H7 (cell line): ENCODE measurements around the gene B3GALNT2. TPM values are rescaled to one million over a fixed set of nuclear protein-coding genes. Genes with fewer than 3 reads are reported as not detected.
"Not testable (repeated sequence)": the region's sequence is repeated elsewhere in the genome, so short reads cannot be mapped to it uniquely, and the experiment has no call there.

Source experiments
- DNase-seq: peaks from one replicate; pipeline ENCODE4 v3.0.0; 2012
- H3K27me3 ChIP-seq: 2 replicates; pipeline ENCODE4 v1.6.0; 2011; ENCODE audit warnings: mild to moderate bottlenecking, low read length; ENCODE audit not compliant: control insufficient read depth, insufficient read depth
- H3K36me3 ChIP-seq: replicated peaks from 2 replicates; pipeline ENCODE4 v1.5.1; 2011; ENCODE audit warnings: low read length; ENCODE audit not compliant: control insufficient read depth, insufficient read depth
- H3K4me3 ChIP-seq: 2 replicates; pipeline ENCODE4 v1.5.1; 2011; ENCODE audit warnings: low read depth, mild to moderate bottlenecking, control low read depth, low read length, moderate library complexity; ENCODE audit not compliant: insufficient read depth
- total RNA-seq: library from RNA; depleted of rRNA; stranded (reverse); fragments of >200 nt; shearing (Covaris generic); gene quantifications from 2 replicates; pipeline ENCODE4 v1.2.3, GENCODE V29; 2014

The B3GALNT2 gene
- total RNA-seq, 1 experiment from 2014 or later = 39.5 TPM

DNA sequence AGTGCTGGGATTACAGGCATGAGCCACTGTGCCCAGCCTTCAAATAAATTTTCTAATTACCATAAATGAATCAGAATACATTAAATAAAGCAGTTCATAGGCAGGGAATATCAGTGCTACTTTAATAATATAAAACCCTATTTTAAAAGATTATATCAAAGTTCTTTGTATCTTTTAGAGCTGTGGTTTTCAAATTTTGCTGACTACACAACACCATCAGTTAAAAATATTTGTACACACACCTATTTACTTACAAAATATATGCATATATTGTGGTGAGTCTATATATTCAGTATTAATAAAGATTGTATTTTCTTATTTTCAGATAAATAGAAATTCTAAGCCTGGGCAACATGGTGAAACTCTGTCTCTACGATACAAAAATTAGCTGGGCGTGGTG is 18.7 kb downstream of the B3GALNT2 start:
- Histone ChIP-seq H3K4me3 (no peak overlapping the region), H3K36me3 (peaks cover 10% of the 10 kb centered on the region), H3K27me3 (no peaks in the 10 kb centered on the region)
- no peak for DNase-seq

DNA sequence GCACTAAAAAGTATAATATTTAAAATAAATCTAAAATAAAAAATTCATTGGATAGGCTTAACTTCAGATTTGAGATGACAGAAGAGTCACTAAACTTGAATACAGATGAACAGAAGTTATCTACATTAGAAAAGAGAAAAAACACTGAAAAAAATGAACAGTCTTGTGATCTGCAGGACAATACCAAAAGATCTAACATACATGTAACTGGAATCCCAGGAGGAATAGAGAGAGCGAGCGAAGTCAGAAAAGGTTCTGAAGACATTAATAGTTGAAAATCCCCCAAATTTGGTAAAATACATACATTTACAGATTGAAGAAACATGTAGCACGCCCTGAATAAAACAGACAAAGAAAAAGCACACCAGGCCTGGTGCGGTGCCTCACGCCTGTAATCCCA is 21.2 kb downstream of the B3GALNT2 start:
- H3K4me3 ChIP-seq = no peak overlapping the region
- DNase-seq = no peak
- peaks cover 13% of the 10 kb centered on the region for H3K36me3 ChIP-seq
- no peaks in the 10 kb centered on the region for H3K27me3 ChIP-seq

DNA sequence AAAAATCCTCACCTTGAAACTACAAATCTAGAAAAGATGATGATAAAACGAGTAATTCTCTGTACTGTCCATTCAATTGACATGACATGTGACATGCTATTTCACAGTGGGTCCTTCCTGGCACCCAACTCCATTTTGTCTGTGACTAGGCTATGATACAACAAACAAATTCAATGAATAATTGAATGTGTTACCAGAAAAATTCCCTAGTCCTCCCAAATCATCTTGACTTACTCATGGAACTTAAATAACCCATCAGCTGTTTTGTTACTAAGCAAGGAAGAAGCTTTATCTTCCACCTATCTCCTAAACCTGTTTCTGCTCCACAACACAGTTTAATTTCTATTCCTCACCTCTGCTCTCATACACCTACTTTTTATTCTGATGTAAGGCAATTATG is 30.4 kb downstream of the B3GALNT2 start:
- Histone ChIP-seq H3K4me3 (no peak overlapping the region), H3K27me3 (no peaks in the 10 kb centered on the region), H3K36me3 (peaks cover 5% of the 10 kb centered on the region)
- DNase-seq = no peak

DNA sequence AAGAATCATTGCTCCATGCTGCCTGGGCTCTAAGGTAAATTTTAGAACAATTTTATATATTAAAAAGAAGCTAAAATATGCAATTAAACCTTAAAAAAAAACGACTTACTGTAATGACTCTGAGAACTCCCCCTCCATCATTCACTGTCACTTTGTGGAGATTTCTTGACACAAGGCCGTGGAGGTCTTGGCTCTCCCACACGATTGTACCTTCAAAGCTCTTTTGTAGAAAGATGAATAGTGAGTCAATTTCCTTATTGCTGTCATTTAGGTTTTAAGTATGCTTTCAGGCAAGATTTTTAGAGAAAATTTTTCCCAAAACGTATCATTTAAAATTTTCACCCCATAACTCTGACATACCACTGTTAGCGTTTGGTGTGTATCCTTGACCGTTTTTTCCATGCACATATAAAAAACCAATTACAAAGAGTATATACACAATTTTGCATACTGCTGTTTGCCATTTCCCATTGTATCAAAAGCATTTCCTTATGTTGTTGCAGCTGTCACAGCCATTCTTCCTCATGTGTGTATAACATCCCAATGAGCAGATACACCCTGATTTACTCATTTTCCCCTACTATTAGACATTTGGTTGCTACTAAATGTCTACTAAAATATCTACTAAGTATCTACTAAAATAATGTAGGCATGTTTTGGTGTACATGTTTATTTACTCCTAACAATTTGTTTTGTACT is 33.4 kb downstream of the B3GALNT2 start:
- H3K27me3 ChIP-seq = no peaks in the 10 kb centered on the region
- peaks cover 2% of the 10 kb centered on the region for H3K36me3 ChIP-seq
- no peak for DNase-seq
- H3K4me3 ChIP-seq = no peak overlapping the region

DNA sequence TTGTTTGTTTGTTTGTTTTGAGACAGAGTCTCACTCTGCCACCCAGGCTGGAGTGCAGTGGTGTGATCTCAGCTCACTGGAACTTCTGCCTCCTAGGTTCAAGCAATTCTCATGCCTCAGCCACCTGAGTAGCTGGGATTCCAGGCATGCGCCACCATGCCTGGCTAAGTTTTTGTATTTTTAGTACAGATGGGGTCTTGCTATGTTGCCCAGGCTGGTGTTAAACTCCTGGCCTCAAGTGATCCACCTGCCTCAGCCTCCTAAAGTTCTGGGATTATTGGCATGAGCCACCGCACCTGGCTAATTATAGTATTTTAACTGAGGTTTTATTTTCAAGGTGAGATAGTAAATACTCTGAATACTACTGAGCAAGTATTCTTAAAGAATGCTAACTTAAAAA is 34.4 kb downstream of the B3GALNT2 start:
- not testable (repeated sequence) for H3K4me3 ChIP-seq, DNase-seq, H3K27me3 ChIP-seq, H3K36me3 ChIP-seq

DNA sequence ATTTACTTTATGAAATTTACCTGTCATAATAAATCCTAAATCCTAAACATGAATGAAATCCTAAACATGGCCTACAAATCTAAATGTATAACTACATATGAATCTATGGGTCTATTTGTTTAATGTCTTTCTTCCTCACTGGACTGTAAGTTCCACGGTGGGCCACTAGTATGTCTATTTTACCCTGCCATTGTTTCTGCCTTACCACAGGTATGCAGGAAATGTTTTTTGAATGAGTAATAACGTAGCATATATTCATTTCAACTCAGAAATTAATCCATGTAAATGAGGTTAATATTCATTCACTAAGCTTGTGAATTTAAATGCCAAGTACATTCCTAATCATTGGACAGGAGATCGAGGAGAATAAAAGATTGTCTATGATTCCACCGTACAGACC is 35.3 kb downstream of the B3GALNT2 start:
- DNase-seq = no peak
- H3K36me3 ChIP-seq = no peaks in the 10 kb centered on the region; the same call in 1 of the 2 replicates
- no peak overlapping the region for H3K4me3 ChIP-seq
- H3K27me3 ChIP-seq = no peaks in the 10 kb centered on the region

DNA sequence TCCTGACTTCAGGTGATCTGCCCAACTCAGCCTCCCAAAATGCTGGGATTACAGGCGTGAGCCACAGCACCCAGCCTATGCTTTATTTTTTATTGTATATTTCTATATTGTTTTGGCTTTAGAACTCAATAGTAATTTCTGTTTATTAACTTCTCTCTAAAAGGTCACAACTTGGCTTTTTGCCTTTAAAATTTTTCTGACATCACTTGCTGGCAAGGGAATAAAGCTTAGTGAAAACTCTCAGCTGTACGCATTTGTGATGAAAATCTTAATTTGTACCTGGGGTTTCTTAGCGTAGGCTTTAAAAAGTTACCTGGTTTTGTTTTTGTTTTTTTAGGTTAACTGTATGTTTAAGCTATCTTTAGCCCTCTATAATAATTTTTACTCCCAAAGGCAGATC is 36.2 kb downstream of the B3GALNT2 start:
- no peak for DNase-seq
- H3K4me3 ChIP-seq = no peak overlapping the region
- H3K36me3 ChIP-seq = no peaks in the 10 kb centered on the region; the same call in 1 of the 2 replicates
- H3K27me3 ChIP-seq = no peaks in the 10 kb centered on the region

DNA sequence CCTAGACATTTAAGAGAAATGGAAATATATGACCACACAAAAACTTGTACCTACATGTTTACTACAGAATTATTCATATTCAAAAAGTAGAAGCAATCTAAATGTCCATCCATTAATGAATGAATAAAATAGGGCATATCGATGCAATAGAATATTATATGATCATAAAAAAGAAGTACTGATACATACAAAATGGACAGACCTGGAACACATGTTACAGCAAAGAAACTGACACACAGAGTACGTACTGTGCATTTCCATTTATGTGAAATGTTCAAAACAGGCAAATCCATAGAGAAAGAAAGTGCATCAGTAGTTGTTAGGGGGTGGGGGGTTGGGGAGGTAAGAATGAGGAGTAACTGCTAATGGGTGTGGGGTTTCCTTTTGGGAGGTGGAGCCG is 39.2 kb downstream of the B3GALNT2 start:
- Histone ChIP-seq H3K4me3 (no peak overlapping the region), H3K36me3 (no peaks in the 10 kb centered on the region; the same call in 1 of the 2 replicates), H3K27me3 (no peaks in the 10 kb centered on the region)
- DNase-seq = no peak

DNA sequence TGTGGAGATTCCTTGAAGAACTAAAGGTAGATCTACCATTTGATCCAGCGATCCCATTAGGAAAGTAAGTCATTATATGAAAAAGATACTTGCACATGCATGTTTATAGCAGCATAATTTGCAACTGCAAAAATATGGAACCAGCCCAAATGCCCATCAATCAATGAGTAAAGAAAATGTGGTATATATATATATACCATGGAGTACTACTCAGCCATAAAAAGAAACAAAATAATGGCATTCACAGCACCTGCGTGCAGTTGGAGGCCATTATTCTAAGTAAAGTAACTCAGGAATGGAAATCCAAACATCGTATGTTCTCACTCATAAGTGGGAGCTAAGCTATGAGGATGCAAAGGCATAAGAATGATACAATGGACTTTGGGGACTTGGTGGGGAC is 41.4 kb downstream of the B3GALNT2 start:
- H3K36me3 ChIP-seq, DNase-seq, H3K4me3 ChIP-seq, H3K27me3 ChIP-seq: not testable (repeated sequence)

DNA sequence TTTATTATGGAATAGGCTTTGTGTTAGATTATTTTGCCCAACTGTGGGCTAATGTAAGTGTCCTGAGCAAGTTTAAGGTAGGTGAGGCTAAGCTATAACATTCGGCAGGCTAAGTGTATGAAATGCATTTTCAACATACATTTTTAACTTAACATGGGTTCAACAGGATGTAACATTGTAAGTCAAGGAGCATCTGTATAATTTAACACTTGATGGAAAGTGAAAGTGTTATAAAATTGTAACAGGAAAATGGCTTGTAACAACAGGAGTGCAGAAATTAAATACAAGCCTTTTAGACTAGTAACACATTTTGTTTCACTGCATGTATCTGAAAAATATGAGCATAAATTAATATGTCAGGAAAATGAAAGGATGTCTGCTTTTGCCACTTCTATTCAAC is 42.3 kb downstream of the B3GALNT2 start:
- H3K4me3 ChIP-seq = no peak overlapping the region
- H3K27me3 ChIP-seq = no peaks in the 10 kb centered on the region
- no peaks in the 10 kb centered on the region; the same call in 1 of the 2 replicates for H3K36me3 ChIP-seq
- no peak for DNase-seq

DNA sequence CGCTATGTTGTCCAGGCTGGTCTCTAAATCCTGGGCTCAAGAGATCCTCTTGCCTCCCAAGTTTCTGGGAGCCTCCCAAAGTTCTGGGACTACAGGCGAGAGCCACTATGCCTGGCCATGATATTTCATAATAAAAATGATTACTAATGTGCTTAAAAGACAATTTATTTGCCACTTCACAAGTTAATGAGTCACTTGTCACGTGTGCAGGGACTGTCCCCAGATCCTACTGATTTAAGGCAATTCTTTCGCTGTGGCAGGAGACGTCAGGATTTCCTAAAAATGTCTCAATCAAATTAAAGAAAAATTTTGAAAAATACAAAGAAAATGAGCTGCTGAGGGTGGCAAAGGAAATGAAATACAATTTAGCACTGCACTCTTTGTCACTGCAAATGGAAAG is 43.5 kb downstream of the B3GALNT2 start:
- H3K4me3 ChIP-seq = no peak overlapping the region
- no peak for DNase-seq

DNA sequence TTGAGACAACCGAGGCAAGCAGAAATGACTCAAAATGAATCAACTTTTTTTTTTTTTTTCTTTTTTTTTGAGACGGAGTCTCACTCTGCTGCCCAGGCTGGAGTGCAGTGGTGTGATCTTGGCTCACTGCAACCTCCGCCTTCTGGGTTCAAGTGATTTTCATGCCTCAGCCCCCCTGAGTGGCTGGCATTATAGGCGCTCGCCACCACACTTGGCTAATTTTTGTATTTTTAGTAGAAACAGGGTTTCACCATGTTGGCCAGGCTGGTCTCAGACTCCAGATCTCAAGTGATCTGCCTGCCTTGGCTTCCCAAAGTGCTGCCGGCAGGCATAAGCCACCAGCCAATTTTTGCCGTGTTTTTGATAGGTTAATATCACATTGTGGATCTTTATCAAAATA is 46.4 kb downstream of the B3GALNT2 start:
- not testable (repeated sequence) for H3K27me3 ChIP-seq, H3K4me3 ChIP-seq, DNase-seq, H3K36me3 ChIP-seq

More for the DNA sequence above, 43.5 kb downstream of the B3GALNT2 start:
- Histone ChIP-seq H3K27me3 (no peaks in the 10 kb centered on the region), H3K36me3 (no peaks in the 10 kb centered on the region; the same call in 1 of the 2 replicates)

DNA sequence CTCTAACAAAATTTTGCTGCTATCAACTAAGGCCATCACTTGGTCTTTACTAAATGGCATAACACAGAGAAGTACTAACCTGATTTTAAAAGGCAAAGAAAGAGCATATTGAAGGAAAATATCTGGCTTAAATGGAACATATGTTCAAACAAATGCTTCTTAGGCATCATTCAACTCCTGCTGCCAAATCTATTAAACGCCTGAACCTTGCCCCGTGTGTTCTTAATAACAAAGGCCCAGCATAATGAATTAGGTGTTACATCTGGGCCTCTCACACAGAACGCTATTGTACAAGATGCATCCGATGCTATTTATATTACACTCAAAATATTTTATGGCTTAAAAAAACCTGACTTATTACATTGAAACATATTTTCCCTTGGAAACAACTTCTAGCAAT is 48.4 kb downstream of the B3GALNT2 start:
- Histone ChIP-seq H3K27me3 (no peaks in the 10 kb centered on the region), H3K4me3 (no peak overlapping the region), H3K36me3 (peaks cover 7% of the 10 kb centered on the region)
- DNase-seq = no peak

DNA sequence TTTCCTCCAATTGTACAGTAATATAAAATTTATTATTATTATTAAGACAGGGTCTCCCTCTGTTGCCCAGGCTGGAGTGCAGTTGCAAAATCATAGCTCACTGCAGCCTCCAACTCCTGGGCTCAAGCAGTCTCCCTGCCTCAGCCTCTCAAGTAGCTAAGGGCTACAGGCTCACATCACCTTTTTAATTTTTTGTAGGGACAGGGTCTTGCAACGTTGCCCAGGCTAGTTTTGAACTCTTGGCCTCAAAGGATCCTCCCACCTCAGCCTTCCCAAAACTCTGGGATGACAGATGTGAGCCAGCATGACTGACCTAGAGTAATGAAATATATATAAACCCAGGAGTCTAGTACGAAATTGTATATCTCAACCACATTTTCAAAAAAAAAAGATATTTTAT is 49.2 kb downstream of the B3GALNT2 start:
- Histone ChIP-seq H3K4me3 (no peak overlapping the region), H3K27me3 (no peaks in the 10 kb centered on the region), H3K36me3 (peaks cover 9% of the 10 kb centered on the region)
- no peak for DNase-seq

DNA sequence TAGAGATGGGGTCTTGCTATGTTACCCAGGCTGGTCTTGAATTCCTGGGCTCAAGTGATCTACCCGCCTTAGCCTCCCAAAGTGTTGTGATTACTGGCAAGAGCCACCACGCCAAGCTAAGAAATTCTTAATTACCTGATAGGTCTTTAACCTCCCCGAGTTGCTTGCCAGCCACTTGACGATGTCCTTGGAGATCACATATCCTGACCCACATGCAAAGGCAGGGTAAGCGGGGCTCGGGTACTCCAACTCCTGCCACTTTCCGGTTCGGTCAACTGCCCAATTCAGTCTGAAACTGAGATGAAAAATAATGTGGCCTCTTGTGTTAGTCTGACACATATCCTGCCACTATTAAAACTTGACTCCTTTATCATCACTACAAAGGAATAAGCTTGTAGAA is 50.2 kb downstream of the B3GALNT2 start:
- no peaks in the 10 kb centered on the region for H3K27me3 ChIP-seq
- peaks cover 14% of the 10 kb centered on the region for H3K36me3 ChIP-seq
- H3K4me3 ChIP-seq = no peak overlapping the region
- DNase-seq = no peak
